GM04504 (cell line): ENCODE data around the gene ERICH6.

Experiments
- DNase-seq: peaks from one replicate; pipeline ENCODE4 v3.0.0-alpha.2; 2012; ENCODE audit warnings: low read depth

ERICH6 gene

GRCh38 chr3:150613034-150613433 lies 90.7 kb downstream of the ERICH6 start:
- DNase-seq: no peak

DNA sequence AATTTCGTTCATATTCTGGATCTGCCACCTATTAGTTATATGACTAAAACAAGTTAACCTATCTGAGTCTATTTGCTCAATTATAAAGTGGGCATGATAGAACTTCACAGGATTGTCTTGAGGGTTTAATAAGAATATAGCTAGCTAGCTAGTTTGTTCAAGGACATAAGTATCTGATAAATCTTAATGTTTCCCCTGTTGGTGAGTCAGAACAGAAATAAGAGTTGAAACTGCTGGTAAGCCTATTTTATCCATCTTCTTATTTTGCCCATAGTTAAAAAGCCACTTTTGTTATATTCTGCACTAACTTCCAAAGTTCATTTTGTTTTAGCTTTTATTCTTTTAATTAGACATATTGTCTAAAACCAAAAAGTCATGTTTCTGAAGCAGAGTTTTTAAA lies 91.2 kb downstream of the ERICH6 start:
- DNase-seq: no peak

GRCh38 chr3:150611666-150612065 lies 92.1 kb downstream of the ERICH6 start:
- no peak for DNase-seq

GRCh38 chr3:150610785-150611184 lies 92.9 kb downstream of the ERICH6 start:
- DNase-seq: no peak

DNA sequence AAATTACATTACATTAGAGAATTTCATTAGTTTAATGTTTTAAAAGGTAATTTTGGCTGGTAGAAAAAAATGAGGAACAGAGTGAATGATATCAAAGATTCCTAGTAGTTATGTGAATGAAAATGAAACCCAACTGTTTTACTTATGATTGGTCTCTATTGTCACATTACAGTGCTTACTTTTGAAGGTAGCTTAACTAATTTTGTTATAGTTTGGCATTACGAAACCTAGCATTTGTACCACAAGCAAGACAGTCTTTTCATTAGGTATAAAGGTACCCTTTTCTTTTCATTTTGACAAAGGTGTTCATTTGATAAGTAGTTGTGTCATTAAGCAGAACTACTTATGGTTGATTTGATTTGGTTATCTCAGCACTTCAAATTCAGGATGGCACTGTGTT lies 93.7 kb downstream of the ERICH6 start:
- DNase-seq: no peak
